Right atrium auricular region (tissue), 2 donors: ENCODE data around the gene MAN2B2. TPM values are rescaled to one million over a fixed set of nuclear protein-coding genes. Genes with fewer than 3 reads are reported as not detected.

ENCODE experiments used
- DNase-seq: peaks from one replicate; pipeline ENCODE4 v3.0.0-alpha.2; 2019; ENCODE audit warnings: low spot score
- H3K27ac ChIP-seq, 2 donors: fragments of 200-600 bp; sonication (generic); 1 replicate in 1 of 2; 2 replicates in 1 of 2; pipeline ENCODE4 v1.5.1; 2016 to 2019
- H3K27me3 ChIP-seq, 2 donors: fragments of 200-600 bp; sonication (generic); one replicate each; pipeline versions ENCODE4 v1.5.1 to v1.6.0; 2017 to 2019
- H3K36me3 ChIP-seq: fragments of 200-600 bp; sonication (generic); one replicate; pipeline ENCODE4 v1.5.1; 2016
- H3K4me1 ChIP-seq, 2 donors: fragments of 200-600 bp; sonication (generic); one replicate each; pipeline versions ENCODE4 v1.5.1 to v1.6.0; 2017 to 2019
- H3K4me3 ChIP-seq, 2 donors: fragments of 200-600 bp; sonication (generic); 1 replicate in 1 of 2; 2 replicates in 1 of 2; pipeline ENCODE4 v1.5.1; 2017 to 2019; ENCODE audit warnings: mild to moderate bottlenecking in 1 of 2, moderate library complexity in 1 of 2
- H3K9me3 ChIP-seq, 2 donors: fragments of 200-600 bp; sonication (generic); one replicate each; pipeline ENCODE4 v1.5.1; 2019
- CTCF ChIP-seq, 2 donors: fragments of 200-600 bp; sonication (generic); IDR thresholded peaks; one replicate each; pipeline ENCODE4 v1.5.1; 2019; ENCODE audit warnings: antibody characterized with exemption in 2 of 2
- total RNA-seq, 2 donors: library from RNA; depleted of rRNA; stranded (reverse); fragments of >200 nt; gene quantifications; one replicate each; pipeline ENCODE4 v1.1.0, GENCODE V29; 2016

MAN2B2 gene
- total RNA-seq, 2 donors from 2014 or later: 23.7 to 25.5 TPM

GRCh38 chr4:6527683-6528595 lies 47.0 kb upstream of the MAN2B2 start:
- no peak for TF ChIP-seq CTCF (IDR thresholded peaks at IDR 0.05)
- no peak for DNase-seq
- Histone ChIP-seq H3K9me3 (no peaks in the 10 kb centered on the region), H3K36me3 (no peaks in the 10 kb centered on the region), H3K4me3 (no peak overlapping the region), H3K4me1 (no peaks in the 10 kb centered on the region), H3K27me3 (no peaks in the 10 kb centered on the region), H3K27ac (no peak overlapping the region)

GRCh38 chr4:6529021-6529420 lies 46.0 kb upstream of the MAN2B2 start:
- H3K27me3 ChIP-seq: no peaks in the 10 kb centered on the region
- H3K27ac ChIP-seq: no peak overlapping the region
- no peak for DNase-seq
- H3K36me3 ChIP-seq: no peaks in the 10 kb centered on the region
- H3K4me3 ChIP-seq: no peak overlapping the region
- H3K9me3 ChIP-seq: no peaks in the 10 kb centered on the region
- H3K4me1 ChIP-seq: no peaks in the 10 kb centered on the region
- no peak for TF ChIP-seq CTCF (IDR thresholded peaks at IDR 0.05)

GRCh38 chr4:6530301-6530700 lies 44.7 kb upstream of the MAN2B2 start:
- Histone ChIP-seq H3K27me3 (no peaks in the 10 kb centered on the region), H3K9me3 (no peaks in the 10 kb centered on the region), H3K27ac (no peak overlapping the region), H3K4me1 (no peaks in the 10 kb centered on the region), H3K36me3 (no peaks in the 10 kb centered on the region), H3K4me3 (no peak overlapping the region)
- no peak for DNase-seq
- no peak for TF ChIP-seq CTCF (IDR thresholded peaks at IDR 0.05)

GRCh38 chr4:6530964-6531363 lies 44.0 kb upstream of the MAN2B2 start:
- no peak for DNase-seq
- Histone ChIP-seq H3K27me3 (no peaks in the 10 kb centered on the region), H3K4me3 (no peak overlapping the region), H3K36me3 (no peaks in the 10 kb centered on the region), H3K9me3 (no peaks in the 10 kb centered on the region), H3K4me1 (no peaks in the 10 kb centered on the region), H3K27ac (no peak overlapping the region)
- TF ChIP-seq CTCF (IDR thresholded peaks at IDR 0.05): no peak

- Histone ChIP-seq H3K9me3 (no peaks in the 10 kb centered on the region), H3K27me3 (no peaks in the 10 kb centered on the region), H3K4me3 (no peak overlapping the region), H3K36me3 (no peaks in the 10 kb centered on the region), H3K27ac (no peak overlapping the region), H3K4me1 (no peaks in the 10 kb centered on the region)
- no peak for TF ChIP-seq CTCF (IDR thresholded peaks at IDR 0.05)
- DNase-seq: no peak
Measured at GRCh38 chr4:6532102-6532501, 42.9 kb upstream of the MAN2B2 start.
